ENCODE data around the gene RAPGEF5.

DNA sequence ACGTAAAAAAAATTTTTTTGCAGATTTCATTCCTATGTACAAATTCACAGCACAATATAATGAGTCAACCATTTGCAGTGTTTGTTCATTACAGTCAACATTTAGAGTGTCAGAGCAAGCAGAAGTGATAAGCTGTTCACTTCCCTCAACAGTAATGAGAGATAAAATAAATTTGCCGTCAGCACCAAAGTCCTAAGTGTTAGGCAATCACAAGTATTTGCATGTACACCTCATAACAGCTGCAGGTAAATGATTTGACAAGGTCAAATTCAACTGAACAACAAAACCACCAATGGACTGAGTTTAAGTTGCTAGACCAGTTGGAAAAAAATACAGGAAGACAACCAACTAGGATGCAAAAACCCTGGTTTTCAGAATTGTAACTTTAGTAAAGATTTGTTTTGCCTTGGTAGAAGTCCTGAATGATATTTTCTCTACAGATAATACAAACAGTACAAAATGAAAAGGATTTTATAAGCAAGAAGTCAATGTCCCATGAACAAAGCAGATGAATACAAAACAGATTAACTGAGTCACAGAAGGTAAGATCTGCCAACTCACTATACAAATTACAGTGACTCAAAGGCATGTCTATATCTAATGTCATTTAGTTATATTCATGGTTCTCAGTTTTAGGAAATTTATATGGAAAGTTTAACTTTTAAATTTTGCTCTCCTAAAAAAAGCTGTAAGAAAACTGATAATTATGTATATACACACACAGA lies 10.4 kb downstream of the RAPGEF5 start:
- TF ChIP-seq, protein P1, sequence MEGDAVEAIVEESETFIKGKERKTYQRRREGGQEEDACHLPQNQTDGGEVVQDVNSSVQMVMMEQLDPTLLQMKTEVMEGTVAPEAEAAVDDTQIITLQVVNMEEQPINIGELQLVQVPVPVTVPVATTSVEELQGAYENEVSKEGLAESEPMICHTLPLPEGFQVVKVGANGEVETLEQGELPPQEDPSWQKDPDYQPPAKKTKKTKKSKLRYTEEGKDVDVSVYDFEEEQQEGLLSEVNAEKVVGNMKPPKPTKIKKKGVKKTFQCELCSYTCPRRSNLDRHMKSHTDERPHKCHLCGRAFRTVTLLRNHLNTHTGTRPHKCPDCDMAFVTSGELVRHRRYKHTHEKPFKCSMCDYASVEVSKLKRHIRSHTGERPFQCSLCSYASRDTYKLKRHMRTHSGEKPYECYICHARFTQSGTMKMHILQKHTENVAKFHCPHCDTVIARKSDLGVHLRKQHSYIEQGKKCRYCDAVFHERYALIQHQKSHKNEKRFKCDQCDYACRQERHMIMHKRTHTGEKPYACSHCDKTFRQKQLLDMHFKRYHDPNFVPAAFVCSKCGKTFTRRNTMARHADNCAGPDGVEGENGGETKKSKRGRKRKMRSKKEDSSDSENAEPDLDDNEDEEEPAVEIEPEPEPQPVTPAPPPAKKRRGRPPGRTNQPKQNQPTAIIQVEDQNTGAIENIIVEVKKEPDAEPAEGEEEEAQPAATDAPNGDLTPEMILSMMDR (conservative IDR thresholded peaks at IDR 0.05 in 1 of 2, IDR thresholded peaks at IDR 0.05 in 1 of 2; ENCODE audit: extremely low read depth in 1 of 2, insufficient read depth in 1 of 2, low read depth in 1 of 2, low read length in 2 of 2): no peak
- TF ChIP-seq EZH2 (IDR thresholded peaks at IDR 0.05; ENCODE audit: borderline replicate concordance, low read length): no peak
